Measurements from ENCODE around the gene FAM89A.

The FAM89A gene

GRCh38 chr1:231040019-231040799, at the start of gene FAM89A:
Gene FAM89A, minus strand, starts transcription at chr1:231040254. Its CDS starts 43 bp downstream, at chr1:231040211.
- TF ChIP-seq CTCF (IDR thresholded peaks at IDR 0.05; ENCODE audit: low read depth, low read length) = no peak
- H3K4me3 ChIP-seq (ENCODE audit: low read depth, low read length) = peak within 1 kb of the TSS; percentile 75

GRCh38 chr1:231084353-231084752, 44.3 kb upstream of the FAM89A start:
- no peak for TF ChIP-seq CTCF (IDR thresholded peaks at IDR 0.05; ENCODE audit: low read depth, low read length)
- no peak overlapping the region for H3K4me3 ChIP-seq (ENCODE audit: low read depth, low read length)

GRCh38 chr1:231079163-231079562, 39.1 kb upstream of the FAM89A start:
- TF ChIP-seq CTCF (IDR thresholded peaks at IDR 0.05; ENCODE audit: low read depth, low read length) = no peak
- no peak overlapping the region for H3K4me3 ChIP-seq (ENCODE audit: low read depth, low read length)

GRCh38 chr1:231078250-231078649, 38.2 kb upstream of the FAM89A start:
- TF ChIP-seq CTCF (IDR thresholded peaks at IDR 0.05; ENCODE audit: low read depth, low read length) = no peak
- H3K4me3 ChIP-seq (ENCODE audit: low read depth, low read length) = no peak overlapping the region

- no peak for TF ChIP-seq CTCF (IDR thresholded peaks at IDR 0.05; ENCODE audit: low read depth, low read length)
- H3K4me3 ChIP-seq (ENCODE audit: low read depth, low read length) = no peak overlapping the region
Measured at GRCh38 chr1:231076802-231077201, 36.7 kb upstream of the FAM89A start.

GRCh38 chr1:231075497-231075896, 35.4 kb upstream of the FAM89A start:
- TF ChIP-seq CTCF (IDR thresholded peaks at IDR 0.05; ENCODE audit: low read depth, low read length) = no peak
- no peak overlapping the region for H3K4me3 ChIP-seq (ENCODE audit: low read depth, low read length)

- no peak for TF ChIP-seq CTCF (IDR thresholded peaks at IDR 0.05; ENCODE audit: low read depth, low read length)
Measured at GRCh38 chr1:231075020-231075419, 35.0 kb upstream of the FAM89A start.

More at GRCh38 chr1:231075020-231075419, 35.0 kb upstream of the FAM89A start:
- H3K4me3 ChIP-seq (ENCODE audit: low read depth, low read length) = no peak overlapping the region
